ENCODE data around the gene ACAP2. TPM values are rescaled to one million over a fixed set of nuclear protein-coding genes. Genes with fewer than 3 reads are reported as not detected.
A peak's percentile ranks its signal among the peaks of the same experiment; 100 is the strongest.

ACAP2 gene
- total and polyA plus RNA-seq, 2 donors from 2014 or later: 4.6 to 50.1 TPM

DNA sequence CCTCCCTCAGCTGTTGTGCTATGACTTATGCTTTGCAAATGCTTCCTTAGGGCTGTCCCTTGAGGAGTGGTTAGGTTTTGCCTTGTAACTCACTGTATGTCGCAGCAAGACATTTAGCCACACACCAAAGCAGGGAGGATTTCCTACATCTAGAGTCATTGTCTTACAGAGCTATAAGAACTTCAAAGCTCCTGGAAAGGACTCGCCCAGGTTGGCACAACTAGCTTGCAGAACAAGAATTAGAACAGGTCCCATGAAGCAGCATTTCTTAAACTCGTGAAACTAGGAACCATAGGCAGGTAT lies 19.4 kb upstream of the ACAP2 start:
- Histone ChIP-seq H3K9me3 (ENCODE audit: control insufficient read depth in 2 of 3, insufficient read depth in 1 of 3, low read length in 3 of 3) (no peaks in the 10 kb centered on the region), H3K36me3 (ENCODE audit: control insufficient read depth in 2 of 3, insufficient read depth in 3 of 3, low read length in 3 of 3) (no peaks in the 10 kb centered on the region), H3K27me3 (ENCODE audit: control insufficient read depth, insufficient read depth, low read length) (no peaks in the 10 kb centered on the region), H3K4me3 (ENCODE audit: low read length in 3 of 3) (no peak overlapping the region), H3K4me1 (ENCODE audit: control insufficient read depth in 2 of 3, insufficient read depth in 2 of 3, low read depth in 1 of 3, low read length in 3 of 3) (no peaks in the 10 kb centered on the region), H3K27ac (ENCODE audit: low read depth in 2 of 2, low read length in 2 of 2) (no peak overlapping the region), H3K9ac (ENCODE audit: low read length in 3 of 3) (no peak overlapping the region)
- intact Hi-C loops (cut with DNase I): no loop called here
- DNase-seq (no peak), FAIRE-seq (no peak)
- TF ChIP-seq, protein P1, sequence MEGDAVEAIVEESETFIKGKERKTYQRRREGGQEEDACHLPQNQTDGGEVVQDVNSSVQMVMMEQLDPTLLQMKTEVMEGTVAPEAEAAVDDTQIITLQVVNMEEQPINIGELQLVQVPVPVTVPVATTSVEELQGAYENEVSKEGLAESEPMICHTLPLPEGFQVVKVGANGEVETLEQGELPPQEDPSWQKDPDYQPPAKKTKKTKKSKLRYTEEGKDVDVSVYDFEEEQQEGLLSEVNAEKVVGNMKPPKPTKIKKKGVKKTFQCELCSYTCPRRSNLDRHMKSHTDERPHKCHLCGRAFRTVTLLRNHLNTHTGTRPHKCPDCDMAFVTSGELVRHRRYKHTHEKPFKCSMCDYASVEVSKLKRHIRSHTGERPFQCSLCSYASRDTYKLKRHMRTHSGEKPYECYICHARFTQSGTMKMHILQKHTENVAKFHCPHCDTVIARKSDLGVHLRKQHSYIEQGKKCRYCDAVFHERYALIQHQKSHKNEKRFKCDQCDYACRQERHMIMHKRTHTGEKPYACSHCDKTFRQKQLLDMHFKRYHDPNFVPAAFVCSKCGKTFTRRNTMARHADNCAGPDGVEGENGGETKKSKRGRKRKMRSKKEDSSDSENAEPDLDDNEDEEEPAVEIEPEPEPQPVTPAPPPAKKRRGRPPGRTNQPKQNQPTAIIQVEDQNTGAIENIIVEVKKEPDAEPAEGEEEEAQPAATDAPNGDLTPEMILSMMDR (IDR thresholded peaks at IDR 0.05; ENCODE audit: borderline replicate concordance, extremely low read depth, insufficient read depth): no peak

DNA sequence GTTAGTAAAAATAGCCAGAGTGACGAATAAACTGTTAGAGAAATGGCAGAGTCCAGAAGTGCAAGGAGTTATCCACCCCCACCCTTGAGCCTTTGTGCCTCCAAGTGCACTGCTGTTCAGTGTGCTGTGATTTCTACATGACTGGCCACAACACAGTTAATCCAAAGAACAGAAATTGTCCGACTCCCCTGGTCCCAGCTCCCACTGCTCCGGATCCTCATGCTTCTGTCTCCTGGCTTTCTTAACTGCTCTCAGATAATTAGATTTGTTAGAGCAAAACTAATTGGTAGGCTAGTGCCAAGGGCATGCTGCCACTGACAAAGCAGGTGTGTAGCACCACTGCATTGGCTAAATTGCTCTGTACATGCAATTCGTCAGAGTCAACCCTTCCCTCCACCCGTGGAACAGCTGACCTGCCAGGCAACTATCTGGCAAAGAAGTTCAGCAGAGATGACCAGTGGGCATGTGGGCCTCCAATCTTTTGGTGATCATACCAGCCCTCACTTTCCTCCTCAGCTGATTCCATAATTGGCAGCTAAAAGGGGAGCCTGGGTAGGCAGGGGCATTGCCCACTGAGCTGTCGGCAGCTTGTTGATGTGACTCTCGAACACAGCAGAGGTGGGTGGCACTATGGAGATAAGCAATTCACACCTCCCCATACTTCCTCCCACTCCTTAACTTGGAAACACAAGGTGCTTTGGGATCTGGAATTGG lies 18.9 kb upstream of the ACAP2 start:
- no peaks in the 10 kb centered on the region for H3K4me1 ChIP-seq (ENCODE audit: control insufficient read depth in 2 of 3, insufficient read depth in 2 of 3, low read depth in 1 of 3, low read length in 3 of 3)
- peak overlapping the region in 1 of 3 donors; percentile 3 for H3K4me3 ChIP-seq (ENCODE audit: low read length in 3 of 3)
- peak in 2 of 5 donors; percentile 30 to 36 for DNase-seq
- FAIRE-seq: no peak
- H3K9me3 ChIP-seq (ENCODE audit: control insufficient read depth in 2 of 3, insufficient read depth in 1 of 3, low read length in 3 of 3): no peaks in the 10 kb centered on the region
- no peaks in the 10 kb centered on the region for H3K36me3 ChIP-seq (ENCODE audit: control insufficient read depth in 2 of 3, insufficient read depth in 3 of 3, low read length in 3 of 3)
- H3K9ac ChIP-seq (ENCODE audit: low read length in 3 of 3): no peak overlapping the region
- TF ChIP-seq, protein P1 (IDR thresholded peaks at IDR 0.05; ENCODE audit: borderline replicate concordance, extremely low read depth, insufficient read depth): no peak
- intact Hi-C loops (cut with DNase I): no loop called here
- no peak overlapping the region for H3K27ac ChIP-seq (ENCODE audit: low read depth in 2 of 2, low read length in 2 of 2)
- no peaks in the 10 kb centered on the region for H3K27me3 ChIP-seq (ENCODE audit: control insufficient read depth, insufficient read depth, low read length)

DNA sequence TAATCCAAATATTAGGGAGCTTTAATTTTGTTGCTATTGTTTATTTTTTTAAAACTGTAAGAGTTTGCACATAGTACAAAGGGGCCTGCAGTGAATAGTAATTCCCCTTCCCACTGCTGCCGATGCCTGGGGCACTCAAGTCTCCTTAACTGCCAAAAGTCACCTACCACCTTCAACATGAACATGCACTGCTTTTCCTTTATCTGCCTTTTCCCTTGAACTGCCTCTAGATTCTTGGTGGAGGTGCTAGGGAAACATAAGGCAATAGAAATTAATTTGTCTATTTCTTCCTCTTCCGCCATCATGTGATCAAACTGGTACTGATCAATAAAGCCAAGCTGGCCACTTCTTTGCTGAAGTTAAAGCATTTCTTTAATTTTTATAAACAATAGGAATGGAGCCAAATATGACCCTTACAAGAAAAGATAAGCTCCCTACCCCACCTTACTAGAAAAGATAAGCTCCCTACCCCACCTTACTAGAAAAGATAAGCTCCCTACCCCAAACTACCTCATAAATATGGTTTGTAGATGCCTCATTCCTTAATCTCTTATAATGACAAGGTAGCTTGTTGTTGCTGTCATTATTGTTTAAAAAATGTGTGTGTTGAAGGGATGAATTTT lies 17.4 kb upstream of the ACAP2 start:
- DNase-seq (no peak), FAIRE-seq (no peak)
- no peaks in the 10 kb centered on the region for H3K4me1 ChIP-seq (ENCODE audit: control insufficient read depth in 2 of 3, insufficient read depth in 2 of 3, low read depth in 1 of 3, low read length in 3 of 3)
- no peaks in the 10 kb centered on the region for H3K27me3 ChIP-seq (ENCODE audit: control insufficient read depth, insufficient read depth, low read length)
- no peak overlapping the region for H3K27ac ChIP-seq (ENCODE audit: low read depth in 2 of 2, low read length in 2 of 2)
- no peak overlapping the region for H3K9ac ChIP-seq (ENCODE audit: low read length in 3 of 3)
- intact Hi-C loops (cut with DNase I): no loop called here
- no peaks in the 10 kb centered on the region for H3K9me3 ChIP-seq (ENCODE audit: control insufficient read depth in 2 of 3, insufficient read depth in 1 of 3, low read length in 3 of 3)
- TF ChIP-seq, protein P1 (IDR thresholded peaks at IDR 0.05; ENCODE audit: borderline replicate concordance, extremely low read depth, insufficient read depth): no peak
- H3K4me3 ChIP-seq (ENCODE audit: low read length in 3 of 3): no peak overlapping the region
- H3K36me3 ChIP-seq (ENCODE audit: control insufficient read depth in 2 of 3, insufficient read depth in 3 of 3, low read length in 3 of 3): no peaks in the 10 kb centered on the region
